HCT116 (cell line): ENCODE data around the gene SSTR3.

Experiments used
- EZH2 ChIP-seq: fragments of 200-600 bp; sonication (generic); IDR thresholded peaks from 2 replicates; pipeline ENCODE4 v1.6.1; 2017; ENCODE audit warnings: antibody characterized with exemption, mixed run types
- EZH2phosphoT487 ChIP-seq: fragments of 200-600 bp; IDR thresholded peaks from 2 replicates; pipeline ENCODE4 v1.6.1; 2018; ENCODE audit warnings: antibody characterized with exemption, borderline replicate concordance
- JUND ChIP-seq: IDR thresholded peaks from 2 replicates; pipeline ENCODE4 v1.6.1; 2012
- POLR2A ChIP-seq: IDR thresholded peaks from 2 replicates; pipeline ENCODE4 v1.7.0; 2011; ENCODE audit warnings: borderline replicate concordance; ENCODE audit not compliant: insufficient read depth, insufficient read length; ENCODE audit errors: extremely low read depth
- RAD21 ChIP-seq: IDR thresholded peaks from 2 replicates; pipeline ENCODE4 v1.6.1; 2012; ENCODE audit warnings: low read depth, mild to moderate bottlenecking
- SIN3A ChIP-seq: IDR thresholded peaks from 2 replicates; pipeline ENCODE4 v1.6.1; 2012; ENCODE audit warnings: low read depth
- SP1 ChIP-seq: IDR thresholded peaks from 2 replicates; pipeline ENCODE4 v1.6.1; 2012; ENCODE audit warnings: low read depth
- TCF7L2 ChIP-seq: IDR thresholded peaks from 2 replicates; pipeline ENCODE4 v1.7.0; 2011; ENCODE audit warnings: borderline replicate concordance, inconsistent platforms; ENCODE audit not compliant: insufficient read depth, insufficient read length; ENCODE audit errors: extremely low read depth
- YY1 ChIP-seq: IDR thresholded peaks from 2 replicates; pipeline ENCODE4 v1.6.1; 2011; ENCODE audit warnings: low read length, low read depth, moderate library complexity, mild to moderate bottlenecking; ENCODE audit not compliant: insufficient replicate concordance; ENCODE audit errors: extremely low read depth
- ZNF274 ChIP-seq: fragments of 200-500 bp; sonication (Bioruptor generic); IDR thresholded peaks from 2 replicates; pipeline ENCODE4 v1.6.1; 2014; ENCODE audit warnings: mild to moderate bottlenecking, low read depth, low read length, inconsistent platforms
- TF ChIP-seq, protein P1 (sequence below), 3 experiments: fragments of 200-600 bp in 1 of 3; sonication (generic) in 1 of 3; IDR thresholded peaks in 2 of 3; conservative IDR thresholded peaks in 1 of 3; 2 replicates each; pipeline ENCODE4 v1.5.1; 2012 to 2017; ENCODE audit warnings: low read depth in 2 of 3, low read length in 2 of 3, antibody characterized with exemption in 1 of 3, borderline replicate concordance in 1 of 3, control low read depth in 1 of 3, mild to moderate bottlenecking in 1 of 3, mixed read lengths in 1 of 3, mixed run types in 1 of 3, moderate library complexity in 1 of 3; ENCODE audit not compliant: insufficient read depth in 1 of 3
- TF ChIP-seq, protein P2 (sequence below): IDR thresholded peaks from 2 replicates; pipeline ENCODE4 v1.6.1; 2012
- TF ChIP-seq, protein P3 (sequence below): IDR thresholded peaks from 2 replicates; pipeline ENCODE4 v1.6.1; 2012; ENCODE audit warnings: low read depth

DNA sequence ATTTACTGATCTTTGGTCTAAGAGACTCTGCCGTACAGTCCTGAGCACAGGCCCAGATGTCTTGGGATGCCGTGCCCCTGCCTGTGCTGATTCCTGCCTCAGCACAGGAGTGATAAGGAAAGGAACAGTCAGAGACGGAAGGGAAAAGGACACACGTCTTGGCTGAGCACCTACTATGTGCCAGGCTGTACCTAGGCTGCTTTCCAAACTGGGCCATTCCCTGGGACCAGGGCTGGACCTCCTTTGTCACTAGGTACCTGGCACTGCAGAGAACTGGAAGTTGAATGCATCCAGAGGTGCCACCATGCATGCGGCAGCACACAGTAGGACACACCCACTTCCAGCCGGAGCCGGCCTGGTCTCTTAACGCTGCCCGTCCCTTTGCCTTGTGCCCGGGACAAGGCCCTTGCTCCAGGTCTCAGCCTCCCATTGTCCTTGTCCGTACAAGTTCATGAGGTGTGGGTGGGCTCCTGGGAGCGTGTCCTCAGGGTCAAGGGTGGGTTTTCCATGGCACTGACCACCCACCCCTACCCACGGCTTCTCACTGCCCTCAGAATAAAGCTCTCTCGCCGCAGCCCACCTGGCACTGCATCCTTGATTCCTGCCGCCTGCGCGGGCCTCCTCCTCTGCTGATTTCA lies 1.1 kb upstream of the SSTR3 start:
- TF ChIP-seq POLR2A, result no peak
- TF ChIP-seq JUND, result no peak
- no peak for TF ChIP-seq EZH2
- TF ChIP-seq ZNF274, result no peak
- no peak for TF ChIP-seq RAD21
- TF ChIP-seq, protein P1, sequence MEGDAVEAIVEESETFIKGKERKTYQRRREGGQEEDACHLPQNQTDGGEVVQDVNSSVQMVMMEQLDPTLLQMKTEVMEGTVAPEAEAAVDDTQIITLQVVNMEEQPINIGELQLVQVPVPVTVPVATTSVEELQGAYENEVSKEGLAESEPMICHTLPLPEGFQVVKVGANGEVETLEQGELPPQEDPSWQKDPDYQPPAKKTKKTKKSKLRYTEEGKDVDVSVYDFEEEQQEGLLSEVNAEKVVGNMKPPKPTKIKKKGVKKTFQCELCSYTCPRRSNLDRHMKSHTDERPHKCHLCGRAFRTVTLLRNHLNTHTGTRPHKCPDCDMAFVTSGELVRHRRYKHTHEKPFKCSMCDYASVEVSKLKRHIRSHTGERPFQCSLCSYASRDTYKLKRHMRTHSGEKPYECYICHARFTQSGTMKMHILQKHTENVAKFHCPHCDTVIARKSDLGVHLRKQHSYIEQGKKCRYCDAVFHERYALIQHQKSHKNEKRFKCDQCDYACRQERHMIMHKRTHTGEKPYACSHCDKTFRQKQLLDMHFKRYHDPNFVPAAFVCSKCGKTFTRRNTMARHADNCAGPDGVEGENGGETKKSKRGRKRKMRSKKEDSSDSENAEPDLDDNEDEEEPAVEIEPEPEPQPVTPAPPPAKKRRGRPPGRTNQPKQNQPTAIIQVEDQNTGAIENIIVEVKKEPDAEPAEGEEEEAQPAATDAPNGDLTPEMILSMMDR (IDR thresholded peaks at IDR 0.05 in 2 of 3, conservative IDR thresholded peaks at IDR 0.05 in 1 of 3; ENCODE audit: borderline replicate concordance in 1 of 3, insufficient read depth in 1 of 3, low read depth in 2 of 3, low read length in 2 of 3), result no peak
- TF ChIP-seq YY1, result no peak
- no peak for TF ChIP-seq EZH2phosphoT487
- TF ChIP-seq SP1, result no peak
- TF ChIP-seq, protein P2, sequence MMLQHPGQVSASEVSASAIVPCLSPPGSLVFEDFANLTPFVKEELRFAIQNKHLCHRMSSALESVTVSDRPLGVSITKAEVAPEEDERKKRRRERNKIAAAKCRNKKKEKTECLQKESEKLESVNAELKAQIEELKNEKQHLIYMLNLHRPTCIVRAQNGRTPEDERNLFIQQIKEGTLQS, result no peak
- no peak for TF ChIP-seq TCF7L2
- TF ChIP-seq SIN3A, result no peak
- TF ChIP-seq, protein P3, sequence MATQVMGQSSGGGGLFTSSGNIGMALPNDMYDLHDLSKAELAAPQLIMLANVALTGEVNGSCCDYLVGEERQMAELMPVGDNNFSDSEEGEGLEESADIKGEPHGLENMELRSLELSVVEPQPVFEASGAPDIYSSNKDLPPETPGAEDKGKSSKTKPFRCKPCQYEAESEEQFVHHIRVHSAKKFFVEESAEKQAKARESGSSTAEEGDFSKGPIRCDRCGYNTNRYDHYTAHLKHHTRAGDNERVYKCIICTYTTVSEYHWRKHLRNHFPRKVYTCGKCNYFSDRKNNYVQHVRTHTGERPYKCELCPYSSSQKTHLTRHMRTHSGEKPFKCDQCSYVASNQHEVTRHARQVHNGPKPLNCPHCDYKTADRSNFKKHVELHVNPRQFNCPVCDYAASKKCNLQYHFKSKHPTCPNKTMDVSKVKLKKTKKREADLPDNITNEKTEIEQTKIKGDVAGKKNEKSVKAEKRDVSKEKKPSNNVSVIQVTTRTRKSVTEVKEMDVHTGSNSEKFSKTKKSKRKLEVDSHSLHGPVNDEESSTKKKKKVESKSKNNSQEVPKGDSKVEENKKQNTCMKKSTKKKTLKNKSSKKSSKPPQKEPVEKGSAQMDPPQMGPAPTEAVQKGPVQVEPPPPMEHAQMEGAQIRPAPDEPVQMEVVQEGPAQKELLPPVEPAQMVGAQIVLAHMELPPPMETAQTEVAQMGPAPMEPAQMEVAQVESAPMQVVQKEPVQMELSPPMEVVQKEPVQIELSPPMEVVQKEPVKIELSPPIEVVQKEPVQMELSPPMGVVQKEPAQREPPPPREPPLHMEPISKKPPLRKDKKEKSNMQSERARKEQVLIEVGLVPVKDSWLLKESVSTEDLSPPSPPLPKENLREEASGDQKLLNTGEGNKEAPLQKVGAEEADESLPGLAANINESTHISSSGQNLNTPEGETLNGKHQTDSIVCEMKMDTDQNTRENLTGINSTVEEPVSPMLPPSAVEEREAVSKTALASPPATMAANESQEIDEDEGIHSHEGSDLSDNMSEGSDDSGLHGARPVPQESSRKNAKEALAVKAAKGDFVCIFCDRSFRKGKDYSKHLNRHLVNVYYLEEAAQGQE, result no peak
